ENCODE data around the gene RABEP1.
A peak's percentile ranks its signal among the peaks of the same experiment; 100 is the strongest.

RABEP1 gene

DNA sequence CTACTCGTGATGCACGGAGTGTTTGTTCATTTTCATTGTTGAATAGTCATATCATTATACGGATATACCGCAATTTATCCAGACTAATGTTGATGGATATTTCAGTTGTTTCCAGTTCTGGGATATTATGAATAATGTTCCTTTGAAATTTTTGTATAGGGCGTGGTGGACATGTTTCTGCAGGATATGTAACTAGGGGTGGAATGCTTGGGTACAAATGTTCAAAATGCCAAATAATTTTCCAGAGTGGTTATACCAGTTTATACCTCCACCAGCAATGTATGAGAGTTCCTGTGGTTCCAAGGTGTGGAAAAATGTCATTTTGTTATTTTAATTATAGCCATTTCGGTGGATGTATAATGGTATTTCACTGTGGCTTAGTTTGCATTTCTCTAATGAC, 83.7 kb downstream of the RABEP1 start:
- DNase-seq = no peak

DNA sequence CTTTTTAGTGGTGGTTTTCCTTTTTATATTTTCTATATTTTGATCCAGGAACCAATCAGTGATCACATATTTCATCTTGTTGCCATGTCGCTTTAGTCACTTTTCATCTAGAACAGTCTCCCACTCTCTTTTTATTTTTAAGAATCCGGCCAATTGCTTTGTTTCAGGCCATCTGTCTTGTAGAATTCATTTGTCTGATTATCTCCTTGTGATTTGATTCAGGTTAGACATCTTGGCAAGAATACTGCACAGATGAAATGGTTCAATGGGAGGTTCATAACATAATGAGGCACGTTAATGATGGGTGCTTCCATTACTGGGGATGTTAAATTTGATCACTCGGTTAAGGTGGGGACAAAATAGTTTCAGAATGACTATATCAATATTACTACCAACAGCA, 88.3 kb downstream of the RABEP1 start:
- DNase-seq = no peak

GRCh38 chr17:5373112-5373511, 91.0 kb downstream of the RABEP1 start:
- no peak for DNase-seq

DNA sequence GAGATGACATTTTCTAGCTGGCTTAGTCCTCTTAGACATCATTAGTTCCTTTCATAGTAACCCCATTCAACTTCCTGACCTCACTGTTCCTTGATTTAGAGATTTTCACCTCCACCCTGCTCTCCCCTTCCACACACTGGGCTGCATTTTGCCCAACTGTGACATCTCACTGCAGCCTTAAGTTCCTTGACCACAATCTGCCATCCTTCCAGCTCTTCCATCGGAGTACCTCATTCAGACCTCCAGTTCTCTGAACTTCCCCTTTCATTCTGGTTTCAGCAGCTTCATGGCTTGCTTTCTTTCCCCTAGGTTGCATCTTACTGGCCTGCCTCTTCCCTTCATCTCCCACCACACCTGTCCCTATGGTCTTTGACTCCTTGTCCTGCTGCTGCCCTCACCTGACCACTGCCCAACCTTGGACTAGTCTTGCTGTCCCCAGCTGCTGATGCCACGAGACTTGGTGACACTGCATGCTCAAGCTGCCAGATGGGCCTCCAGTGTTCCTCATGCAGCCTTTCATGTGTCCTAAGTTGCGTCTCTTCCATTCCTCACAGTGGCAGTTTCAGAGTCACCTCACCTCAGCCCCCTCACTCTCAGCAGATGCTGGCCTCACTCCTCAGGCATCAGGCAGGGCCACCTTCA, 96.6 kb downstream of the RABEP1 start:
- no peak for DNase-seq

DNA sequence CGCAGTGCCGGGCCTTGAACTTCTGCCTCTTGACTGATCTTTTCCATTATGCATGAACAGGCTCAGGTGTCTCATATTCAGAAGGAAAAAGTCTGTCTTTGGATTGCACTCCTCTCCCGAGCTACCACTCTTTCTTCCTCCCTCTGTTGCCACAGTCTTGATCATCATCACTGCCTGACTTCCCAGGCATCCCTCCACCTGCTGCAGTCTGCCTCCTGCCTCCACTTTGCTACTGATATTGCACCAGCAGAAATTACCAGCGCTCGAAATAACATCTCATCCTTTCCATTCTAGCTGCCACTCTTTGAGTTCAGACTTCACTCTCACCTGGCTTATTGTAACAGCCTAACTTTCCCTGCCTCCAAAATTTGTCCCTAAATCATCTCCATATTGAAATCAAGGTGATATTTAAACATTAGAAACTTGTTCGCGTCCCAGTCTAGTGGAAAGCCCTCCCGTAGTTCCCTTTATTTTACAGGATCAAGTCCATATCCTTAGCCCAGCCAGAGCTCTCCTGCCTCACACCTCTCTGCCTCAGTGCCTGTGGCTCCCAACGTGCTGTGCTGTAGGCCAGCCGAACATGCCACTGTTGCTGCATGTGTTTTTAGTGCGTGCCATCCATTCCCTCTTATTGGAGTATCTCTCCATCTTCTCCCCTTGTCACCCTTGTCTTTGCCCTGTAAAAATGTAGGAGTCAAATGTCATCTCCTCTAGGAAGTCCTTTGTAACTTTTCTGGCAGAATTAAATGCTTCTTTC, 97.4 kb downstream of the RABEP1 start:
- no peak for DNase-seq

DNA sequence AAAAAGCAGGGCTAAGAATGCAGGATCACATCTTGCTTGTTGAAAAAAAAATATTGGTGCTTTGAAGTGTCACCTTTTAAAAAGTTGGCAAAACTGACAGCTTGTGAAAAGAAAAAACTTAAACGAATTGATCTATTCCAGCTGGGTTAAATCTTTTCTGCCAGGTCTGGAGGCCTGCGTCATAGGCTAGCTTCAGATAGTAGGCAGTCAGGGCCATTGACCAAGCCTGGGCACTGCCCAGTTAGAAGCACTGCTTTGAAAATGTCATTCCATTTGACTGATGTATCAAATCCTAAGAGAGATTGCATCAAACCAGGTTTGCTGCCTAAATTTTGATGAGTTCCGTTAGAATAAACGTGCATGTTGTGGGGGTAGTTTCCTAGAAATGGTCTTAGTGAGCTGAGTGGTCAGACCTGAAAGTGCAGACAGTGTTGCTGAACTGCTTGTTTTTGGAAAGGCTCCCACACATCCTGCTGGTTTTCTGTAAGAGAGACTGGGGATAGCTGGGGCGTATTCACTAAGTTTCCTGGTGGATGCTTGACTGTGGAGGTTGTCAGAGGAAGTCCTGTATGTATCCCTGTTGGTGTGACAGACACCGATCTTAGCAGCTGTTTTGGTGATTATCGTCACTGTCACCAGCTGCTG, 98.5 kb downstream of the RABEP1 start:
- no peak for DNase-seq

GRCh38 chr17:5381542-5381941, 99.5 kb downstream of the RABEP1 start:
- DNase-seq = no peak

- DNase-seq = no peak
These were observed 109.6 kb downstream of the RABEP1 start for GRCh38 chr17:5391678-5392077.

GRCh38 chr17:5396612-5397011, 114.5 kb downstream of the RABEP1 start:
- DNase-seq = no peak

GRCh38 chr17:5399767-5400166, 117.7 kb downstream of the RABEP1 start:
- no peak for DNase-seq

DNA sequence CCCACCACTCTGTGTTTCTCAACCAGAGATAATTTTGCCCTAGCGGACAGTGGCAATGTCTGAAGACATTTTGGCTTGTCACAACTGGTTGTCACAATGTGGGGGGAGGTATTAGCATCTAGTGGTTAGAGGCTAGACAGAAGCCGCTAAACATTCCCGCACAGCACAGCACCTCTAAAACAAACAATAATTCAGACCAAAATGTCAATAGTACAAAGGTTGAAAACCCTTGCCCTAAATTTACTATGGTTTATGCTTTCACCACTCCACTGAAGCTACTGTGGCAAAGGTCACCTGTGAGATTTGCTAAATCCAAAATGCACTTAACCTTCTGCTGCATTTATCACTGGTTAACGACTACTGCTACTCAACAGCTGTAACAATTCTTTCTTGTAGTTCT, 123.3 kb downstream of the RABEP1 start:
- DNase-seq = no peak

DNA sequence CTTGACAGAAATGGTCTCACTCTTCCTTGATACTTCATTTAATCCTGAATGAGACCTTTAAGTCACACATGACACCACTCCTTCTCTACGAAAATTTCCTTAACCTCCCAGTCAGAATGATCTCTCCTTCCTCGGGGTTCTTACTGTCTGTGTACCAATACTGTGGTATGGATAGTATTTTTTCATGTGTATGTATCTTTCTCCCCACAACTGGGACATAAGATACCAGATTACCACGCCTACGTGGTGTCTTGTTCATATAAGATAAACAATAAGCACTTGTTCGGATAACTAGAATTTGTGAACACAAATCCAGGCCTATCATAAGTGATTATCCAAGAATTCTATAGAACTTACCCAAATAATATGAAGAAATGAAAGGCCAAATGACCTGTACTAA, 126.1 kb downstream of the RABEP1 start:
- DNase-seq = no peak

- DNase-seq = no peak
These were observed 128.6 kb downstream of the RABEP1 start for GRCh38 chr17:5410594-5411272.

- DNase-seq = no peak
These were observed 131.6 kb downstream of the RABEP1 start for GRCh38 chr17:5413682-5414081.

GRCh38 chr17:5416901-5417300, 134.8 kb downstream of the RABEP1 start:
- DNase-seq = no peak

DNA sequence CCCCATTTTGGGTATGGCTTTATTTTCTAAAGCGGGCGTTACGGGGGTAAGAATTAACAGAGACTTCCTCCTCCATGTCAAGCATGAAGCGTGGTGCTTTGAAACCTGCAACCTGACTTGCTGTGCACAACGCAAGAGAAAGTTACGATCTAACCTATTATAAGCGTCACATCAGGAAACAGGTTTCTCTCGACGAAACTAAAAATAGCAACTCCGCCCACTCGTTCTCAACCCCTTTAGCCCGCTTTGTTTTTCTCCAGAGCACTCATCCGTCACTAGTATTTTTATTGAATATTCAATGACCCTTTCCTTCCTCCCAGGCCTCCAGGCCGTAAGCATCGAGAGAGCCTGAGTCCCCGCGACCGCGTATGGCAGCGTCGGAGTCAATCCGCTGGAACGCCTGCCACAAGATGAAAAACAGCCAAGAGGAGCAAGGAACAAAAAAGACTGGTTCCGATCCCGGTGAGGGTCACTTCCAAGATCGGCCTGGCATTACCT, 136.8 kb downstream of the RABEP1 start:
- DNase-seq = no peak

- DNase-seq = peak; percentile 86
These were observed 137.4 kb downstream of the RABEP1 start, which contains the start of gene NUP88 for GRCh38 chr17:5419356-5419958. Gene NUP88 (minus strand): TSS chr17:5419662. CDS start chr17:5419650, 12 bp downstream.

DNA sequence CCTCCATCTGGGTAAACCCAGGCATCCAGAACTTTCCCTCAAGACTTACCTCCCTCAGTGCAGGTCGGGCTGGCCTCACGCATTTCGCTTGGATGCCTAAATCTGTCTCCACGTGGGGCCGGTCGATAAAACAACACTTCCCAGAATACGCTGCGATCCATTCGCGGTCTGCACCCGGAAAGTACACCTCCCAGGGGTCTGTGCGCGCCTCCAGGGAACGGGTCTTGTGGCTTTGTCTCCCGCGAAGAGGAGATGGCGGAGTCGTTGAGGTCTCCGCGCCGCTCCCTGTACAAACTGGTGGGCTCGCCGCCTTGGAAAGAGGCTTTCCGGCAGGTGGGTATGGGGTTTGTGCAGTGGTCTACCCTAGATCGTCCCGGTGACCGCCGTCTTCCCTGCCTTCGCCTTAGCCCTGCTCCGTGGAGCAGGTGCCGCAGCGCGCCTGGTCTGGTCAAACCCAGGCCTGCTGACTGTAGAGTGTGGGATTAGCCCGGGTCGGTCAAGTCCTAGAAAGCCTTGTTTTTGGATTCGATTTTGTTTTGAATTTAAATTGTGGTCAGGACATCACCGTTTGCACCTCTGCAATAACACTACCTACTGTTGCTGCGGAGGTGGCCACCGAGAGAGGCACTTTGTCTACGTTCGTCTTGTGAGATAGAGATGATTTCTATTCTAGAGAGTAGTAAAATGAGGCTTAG, 138.0 kb downstream of the RABEP1 start, which contains the start of gene RPAIN:
Gene RPAIN (plus strand): TSS at position 224 of the 695 bp plus-strand sequence. CDS start 29 bp downstream, at position 253.
- peak; percentile 86 for DNase-seq

- no peak for DNase-seq
These were observed 140.4 kb downstream of the RABEP1 start for GRCh38 chr17:5422505-5422904.

DNA sequence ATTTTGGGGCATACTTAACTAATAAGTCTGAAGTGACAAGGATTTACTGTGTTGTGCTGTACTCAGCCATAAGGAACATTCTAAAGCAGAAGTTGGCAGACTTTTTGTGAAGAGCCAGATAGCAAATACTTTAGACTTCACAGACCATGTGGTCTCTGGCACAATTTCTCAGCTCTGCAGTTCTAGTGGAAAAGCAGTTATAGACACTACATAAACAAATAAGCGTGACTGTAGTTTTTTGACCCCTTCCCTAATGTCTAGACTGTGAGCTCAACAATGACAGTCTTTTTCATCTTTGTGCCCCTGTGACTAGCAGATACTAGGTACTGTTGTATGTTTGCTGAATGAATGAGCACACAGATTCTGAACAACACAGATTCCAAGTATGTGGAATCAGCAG, 142.8 kb downstream of the RABEP1 start:
- DNase-seq = no peak

- no peak for DNase-seq
These were observed 143.7 kb downstream of the RABEP1 start for GRCh38 chr17:5425826-5426225.

Data from NCI-H1048 (cell line).